GM18519 (cell line): ENCODE results near the gene FOXL3.

ENCODE experiments used
- ATAC-seq: cut with Tn5 transposase; IDR thresholded peaks from one replicate; pipeline ENCODE4 v1.9.1; 2021; ENCODE audit warnings: mild to moderate bottlenecking, moderate library complexity; ENCODE audit not compliant: unreplicated experiment, low FRiP score

FOXL3 gene

DNA sequence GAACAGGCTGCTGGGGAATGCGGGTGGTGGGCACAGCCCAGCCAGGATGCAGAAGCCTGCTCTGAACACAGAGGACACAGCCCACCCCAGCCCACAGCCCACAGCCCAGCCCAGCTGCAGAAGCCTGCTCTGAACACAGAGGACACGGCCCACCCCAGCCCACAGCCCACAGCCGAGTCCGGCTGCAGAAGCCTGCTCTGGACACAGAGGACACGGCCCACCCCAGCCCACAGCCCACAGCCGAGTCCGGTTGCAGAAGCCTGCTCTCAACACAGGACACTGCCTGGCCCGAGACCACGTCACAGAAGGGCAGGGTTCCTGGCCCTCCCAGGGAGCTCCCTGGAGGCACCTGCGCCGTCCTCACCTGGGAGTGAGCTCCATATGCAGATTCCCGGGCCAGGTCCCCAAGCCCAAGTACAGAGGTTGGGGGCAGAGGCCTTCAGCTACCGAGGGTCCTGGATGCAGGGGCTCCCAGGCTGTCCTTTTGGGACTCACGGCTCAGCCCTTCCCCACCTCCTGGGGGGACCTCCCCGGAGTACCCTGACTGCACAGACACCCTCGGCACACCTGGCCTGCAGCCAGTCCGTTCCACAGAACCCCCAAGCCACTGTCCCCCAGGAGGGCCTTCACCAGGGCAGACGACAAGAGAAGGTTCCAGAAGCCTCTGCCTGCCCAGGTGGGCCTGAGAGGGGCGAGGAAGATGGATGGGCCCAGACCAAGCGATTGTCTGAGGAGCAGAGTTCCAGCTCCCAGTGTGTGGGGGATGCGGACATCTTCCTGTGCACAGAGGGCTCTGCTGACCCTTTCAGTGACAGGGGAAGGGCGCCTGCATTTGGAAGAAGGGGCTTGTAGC is 23.7 kb upstream of the FOXL3 start:
- ATAC-seq = no peak

DNA sequence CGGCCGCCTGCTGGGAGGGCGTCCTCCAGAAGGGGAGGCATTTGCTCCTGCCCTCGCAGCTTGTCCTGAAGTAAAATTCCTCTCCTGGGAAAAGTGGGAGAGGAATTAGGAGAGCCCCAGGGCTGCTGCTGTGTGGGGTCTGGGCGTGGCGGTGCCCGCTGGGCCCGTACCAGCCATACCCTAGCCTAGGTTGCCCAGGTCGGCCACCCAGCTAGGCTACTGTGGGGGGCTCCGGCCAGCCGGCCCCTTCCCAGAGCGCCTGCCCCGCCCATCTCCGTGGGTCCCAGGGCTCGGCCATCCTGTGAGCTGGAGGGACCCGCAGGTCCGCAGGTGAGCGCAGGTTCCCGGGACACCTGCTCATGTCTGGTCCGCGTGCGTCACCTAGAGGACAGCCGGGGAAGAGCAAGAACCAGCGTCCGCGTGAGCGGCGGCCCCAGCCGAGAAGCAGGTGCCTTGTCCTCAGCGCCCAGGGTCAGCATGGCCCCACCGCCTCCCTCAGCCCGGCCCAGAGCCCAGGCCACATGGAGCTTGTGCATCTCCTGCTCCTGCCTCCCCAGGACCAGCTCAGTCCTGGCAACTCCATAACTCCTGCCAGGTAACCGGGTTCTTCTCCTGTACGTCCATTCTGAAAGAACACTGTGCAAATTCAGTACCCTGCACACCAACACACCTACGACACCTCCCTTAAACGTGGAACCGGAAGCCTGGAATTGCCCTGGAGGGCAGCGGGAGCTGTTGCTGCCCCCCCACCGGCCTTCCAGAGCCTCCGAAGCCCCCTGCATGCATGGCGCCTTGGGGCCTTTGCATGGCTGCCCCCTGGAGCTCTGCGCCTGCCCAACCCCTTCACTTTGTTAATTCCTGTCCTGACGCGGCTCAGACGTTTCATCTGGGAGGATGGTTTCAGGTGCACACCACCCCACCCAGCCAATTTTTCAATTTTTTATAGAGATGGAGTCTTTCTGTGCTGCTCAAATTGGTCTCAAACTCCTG is 22.8 kb upstream of the FOXL3 start:
- ATAC-seq = no peak

GRCh38 chr7:268991-269390 is 21.0 kb upstream of the FOXL3 start:
- no peak for ATAC-seq

DNA sequence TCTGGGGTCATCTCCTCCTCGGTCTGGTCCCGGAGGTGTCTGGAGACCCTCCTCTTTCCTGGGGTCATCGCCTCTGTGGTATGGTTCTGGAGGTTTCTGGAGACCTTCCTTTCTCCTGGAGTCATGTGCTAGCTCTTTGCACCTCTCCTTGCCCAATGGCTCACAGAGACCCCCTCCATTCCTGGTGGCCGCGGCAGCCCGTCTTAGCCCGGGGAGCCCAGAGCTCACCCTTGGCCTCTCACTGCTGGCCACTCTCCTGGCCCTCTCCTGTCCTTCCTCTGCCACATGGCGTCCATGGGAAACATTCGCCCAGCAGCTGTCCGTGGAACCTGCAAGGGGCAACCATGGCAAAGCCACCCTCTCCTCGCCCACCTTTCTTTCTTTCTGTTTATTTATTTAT is 20.2 kb upstream of the FOXL3 start:
- no peak for ATAC-seq

DNA sequence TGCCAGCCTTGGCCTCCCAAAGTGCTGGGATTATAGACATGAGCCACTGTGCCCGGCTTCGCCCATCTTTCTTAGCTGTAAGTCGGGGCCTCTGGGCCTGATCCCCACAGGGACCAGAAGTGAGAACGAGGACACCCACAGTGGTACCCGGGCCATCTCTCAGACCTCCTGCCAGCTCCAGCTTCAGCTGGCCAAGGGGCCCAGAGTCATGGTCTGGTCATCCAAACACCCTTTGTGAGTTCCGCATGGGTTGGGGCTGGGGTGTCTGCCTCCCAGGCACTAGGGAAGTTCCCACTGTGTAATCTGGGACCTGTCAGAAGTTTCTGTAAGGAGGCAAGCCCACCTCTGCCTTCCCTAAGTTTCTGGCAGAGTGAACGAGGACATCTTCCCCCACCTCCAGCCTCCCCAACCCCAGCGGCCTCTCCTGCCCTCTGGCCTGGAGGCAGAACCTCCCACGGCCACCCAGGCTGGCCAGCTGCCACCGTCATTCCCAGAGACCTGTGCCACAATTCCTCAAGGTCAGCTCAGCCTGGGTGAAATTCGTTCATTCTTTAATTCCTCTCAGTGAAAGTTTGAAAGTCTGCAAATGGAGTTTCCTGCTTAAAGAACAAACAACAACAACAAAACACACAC is 19.5 kb upstream of the FOXL3 start:
- ATAC-seq = no peak

DNA sequence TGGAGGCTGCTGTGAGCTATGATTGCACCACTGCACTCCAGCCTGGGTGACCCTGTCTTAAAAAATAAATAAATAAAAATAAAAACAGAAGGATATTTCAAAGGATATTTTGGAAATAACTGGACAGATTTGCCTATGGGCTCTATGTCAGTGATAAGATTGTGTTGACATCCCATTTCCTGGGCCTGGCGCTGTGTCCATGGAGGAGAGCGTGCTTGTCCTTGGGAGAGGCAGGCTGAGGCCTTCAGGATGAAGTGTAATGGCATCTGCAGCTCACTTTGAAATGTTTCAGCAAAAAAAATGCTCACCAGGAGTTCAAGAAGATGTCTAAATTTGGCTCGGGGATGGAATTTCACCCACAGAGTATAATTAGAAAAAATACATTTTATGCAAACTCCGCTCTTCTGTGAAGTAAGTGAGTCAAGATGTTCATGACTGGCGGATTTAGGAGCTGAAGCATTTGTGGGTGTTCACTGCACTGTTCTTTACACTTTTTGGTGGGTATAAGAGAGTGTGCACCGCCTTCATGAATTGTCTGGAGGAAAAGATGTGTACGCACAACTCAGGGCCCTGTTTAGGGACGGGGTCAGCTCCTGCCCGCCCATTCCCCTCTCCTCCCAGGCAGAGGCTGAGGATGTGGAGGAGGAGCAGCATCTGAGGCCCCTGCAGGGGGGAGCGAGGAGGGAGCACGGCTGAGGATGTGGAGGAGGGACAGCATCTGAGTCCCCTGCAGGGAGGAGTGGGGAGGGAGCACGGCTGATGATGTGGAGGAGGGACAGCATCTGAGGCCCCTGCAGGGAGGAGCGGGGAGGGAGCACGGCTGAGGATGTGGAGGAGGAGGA is 18.5 kb upstream of the FOXL3 start:
- ATAC-seq = no peak

DNA sequence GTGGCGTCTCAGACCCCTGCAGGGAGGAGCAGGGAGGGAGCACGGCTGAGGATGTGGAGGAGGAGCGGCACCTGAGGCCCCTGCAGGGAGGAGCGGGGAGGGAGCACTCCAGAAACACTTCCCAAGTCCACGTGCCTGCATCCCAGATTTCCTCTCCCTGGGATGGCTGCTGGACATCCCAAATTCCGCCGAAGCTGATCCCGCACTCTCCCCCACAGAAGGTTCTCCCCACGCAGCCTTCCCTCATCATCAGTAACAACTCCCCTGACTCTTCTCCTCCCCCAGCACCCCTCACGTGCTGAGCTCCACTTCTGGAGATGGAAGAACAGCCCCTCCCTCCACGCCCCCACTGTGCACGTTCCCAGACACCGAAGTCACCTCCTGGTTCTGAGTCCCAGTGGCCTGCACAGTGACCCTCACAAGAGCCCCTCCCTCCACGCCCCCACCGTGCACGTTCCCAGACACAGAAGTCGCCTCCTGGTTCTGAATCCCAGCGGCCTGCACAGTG is 17.8 kb upstream of the FOXL3 start:
- ATAC-seq = no peak

DNA sequence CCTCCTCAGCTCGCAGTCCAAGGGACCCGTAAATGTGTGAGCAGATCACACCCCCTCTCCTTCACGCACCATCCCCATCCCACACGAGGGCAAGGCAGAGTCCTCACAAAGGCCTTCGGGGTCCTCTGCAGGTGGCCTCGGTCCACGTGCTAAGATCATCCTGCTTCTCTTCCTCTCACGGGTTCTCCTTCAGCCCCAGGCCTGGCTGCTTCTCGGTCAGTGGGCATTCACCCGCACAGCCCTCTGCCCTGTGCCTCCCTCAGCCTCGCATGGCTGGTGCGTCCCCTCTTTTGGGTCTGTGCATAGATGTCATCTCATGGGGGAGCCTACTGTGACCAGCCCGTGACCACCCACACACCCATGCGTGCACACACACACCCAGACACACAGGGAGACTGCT is 17.3 kb upstream of the FOXL3 start:
- no peak for ATAC-seq

DNA sequence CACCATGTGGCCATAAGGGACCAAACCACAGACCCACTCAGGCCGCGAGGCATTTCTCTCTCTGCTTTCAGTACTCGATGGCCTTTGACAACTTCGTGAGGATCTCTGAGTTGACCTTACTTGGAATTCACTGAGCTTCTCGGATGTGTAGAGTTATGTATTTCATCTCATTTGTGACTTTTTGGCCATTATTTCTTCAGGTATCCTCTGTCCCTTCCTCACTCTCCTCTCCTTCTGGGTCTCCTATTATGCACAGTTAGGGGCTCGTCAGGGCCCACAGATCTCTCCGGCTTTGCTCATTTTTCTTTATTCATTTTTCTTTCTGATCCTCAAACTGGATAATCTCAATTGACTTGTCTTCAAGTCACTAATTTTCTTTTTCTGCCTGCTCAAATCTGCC is 16.6 kb upstream of the FOXL3 start:
- ATAC-seq = no peak

- no peak for ATAC-seq
These were observed 15.7 kb upstream of the FOXL3 start for GRCh38 chr7:274266-274665.

- no peak for ATAC-seq
These were observed 13.6 kb upstream of the FOXL3 start for GRCh38 chr7:276230-276835.

DNA sequence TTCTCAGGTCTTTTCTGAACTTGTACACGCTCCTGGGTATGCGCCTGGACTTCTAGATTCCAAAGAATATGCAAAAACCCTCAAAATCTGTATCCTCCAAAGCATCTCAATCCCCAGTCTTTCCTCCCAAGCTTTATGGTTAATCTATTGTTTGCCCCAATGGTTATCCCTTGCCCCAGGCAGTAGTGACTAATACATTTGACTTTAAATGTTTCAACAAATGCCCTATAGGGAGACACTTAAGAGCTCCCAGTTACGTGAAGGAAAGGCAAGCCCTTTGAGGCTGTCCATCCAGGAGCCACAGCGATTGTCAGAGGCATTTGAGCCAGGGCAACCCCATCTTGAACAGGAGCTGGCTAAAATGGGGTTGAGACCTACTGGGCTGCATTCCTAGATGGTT is 12.7 kb upstream of the FOXL3 start:
- ATAC-seq = no peak

DNA sequence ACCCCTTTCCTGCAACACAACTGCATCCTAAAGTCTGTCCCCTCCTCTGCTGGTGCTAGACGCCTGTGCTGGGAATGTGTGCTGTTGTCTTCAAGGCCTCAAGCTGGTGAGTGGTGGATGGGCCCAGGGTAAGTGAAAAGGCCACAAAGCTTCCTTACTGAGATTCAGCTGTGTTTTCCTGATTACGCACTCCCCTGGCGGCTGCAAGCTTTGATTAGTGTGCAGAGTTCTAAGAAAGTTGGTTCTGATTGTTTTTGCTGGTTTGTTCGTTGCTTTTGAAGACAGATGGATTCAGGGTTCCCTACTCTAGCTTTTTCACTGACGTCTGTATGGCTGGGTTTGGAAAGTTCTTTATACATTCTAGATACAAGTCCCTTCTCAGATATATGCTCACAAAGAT is 11.9 kb upstream of the FOXL3 start:
- ATAC-seq = no peak

GRCh38 chr7:279821-280220 is 10.1 kb upstream of the FOXL3 start:
- ATAC-seq = no peak

DNA sequence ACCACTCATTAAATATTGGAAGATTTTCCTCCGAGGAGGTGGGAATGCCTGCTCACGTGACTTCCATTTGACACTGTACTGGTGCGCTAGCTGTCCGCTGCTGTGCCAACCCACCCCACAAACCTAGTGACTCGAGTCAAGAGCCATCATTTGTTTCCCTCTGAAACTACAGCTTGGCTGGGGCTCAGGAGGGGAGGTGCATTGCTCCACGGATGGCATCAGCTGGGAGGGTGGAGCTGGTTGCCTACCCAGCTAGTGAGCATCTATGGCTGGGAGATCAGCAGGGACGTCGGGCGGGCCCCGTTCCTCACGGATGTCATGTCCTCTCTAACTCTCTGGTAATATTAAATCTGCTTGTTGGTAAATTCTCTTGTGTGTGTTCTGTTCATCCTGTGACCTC is 9.5 kb upstream of the FOXL3 start:
- no peak for ATAC-seq

GRCh38 chr7:281637-282036 is 8.3 kb upstream of the FOXL3 start:
- ATAC-seq = no peak

DNA sequence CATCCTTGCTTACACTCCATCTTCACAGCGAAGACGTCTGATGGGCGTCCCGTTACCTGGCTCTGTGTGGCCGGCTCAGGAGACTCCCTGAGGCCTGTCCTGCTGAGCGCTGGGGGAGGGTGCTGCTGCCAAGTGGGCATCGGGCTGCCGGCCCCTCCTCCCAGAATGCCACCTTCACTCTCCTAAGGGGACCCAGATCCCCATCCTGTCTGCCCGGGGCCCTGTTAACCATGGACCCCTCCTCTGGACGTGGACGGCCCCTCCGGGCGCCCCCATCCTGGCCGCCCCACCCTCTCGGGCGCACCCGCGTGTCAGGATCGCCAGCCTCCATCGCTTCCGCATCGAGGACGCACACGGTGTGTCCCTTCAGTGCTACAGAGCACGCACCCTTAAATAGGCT is 7.3 kb upstream of the FOXL3 start:
- no peak for ATAC-seq

DNA sequence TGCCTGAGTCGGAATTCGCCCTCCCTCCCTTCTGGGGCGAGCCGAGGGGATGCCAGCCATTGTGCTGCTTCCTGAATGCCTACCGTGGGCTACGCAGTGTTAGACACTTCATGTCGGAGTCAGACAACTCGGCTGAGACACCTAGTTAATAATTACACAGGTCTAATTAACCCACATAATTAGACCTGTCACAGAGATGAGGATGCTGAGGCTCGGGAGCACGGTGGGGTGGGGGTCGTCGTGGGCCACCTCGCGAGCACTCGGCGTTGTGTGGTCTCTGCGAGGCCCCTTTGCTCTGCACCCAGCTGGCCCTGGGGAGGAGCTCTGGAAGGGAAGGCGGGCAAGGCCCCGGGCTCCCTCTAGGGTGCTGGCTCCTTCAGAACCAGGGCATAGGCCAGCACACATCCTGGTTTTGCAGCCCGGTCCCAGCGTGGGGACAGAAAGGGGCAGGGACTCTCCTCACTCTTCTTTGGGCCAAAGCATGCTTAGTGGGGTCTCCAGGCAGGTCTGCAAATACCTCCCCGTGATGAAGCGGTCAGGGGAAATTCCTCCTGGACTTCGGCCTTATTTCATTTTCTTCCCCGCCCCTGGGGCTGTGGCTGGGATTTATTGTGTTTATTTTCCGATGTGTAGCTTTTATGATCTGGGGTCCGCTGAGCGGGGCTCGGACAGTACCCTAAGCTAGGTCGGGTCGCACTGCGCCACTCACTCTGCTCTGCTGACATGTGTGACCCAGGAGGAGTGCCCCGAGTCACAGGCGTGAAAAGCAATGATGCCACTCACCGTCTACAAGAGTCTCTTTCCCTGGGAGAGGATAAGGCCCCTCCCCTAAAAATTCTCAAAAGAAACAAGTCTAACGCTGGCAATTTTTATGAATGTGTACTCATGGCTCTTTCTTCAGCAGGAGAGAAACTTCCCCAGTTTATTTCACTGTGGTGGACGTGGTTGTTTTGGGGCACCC is 4.9 kb upstream of the FOXL3 start:
- no peak for ATAC-seq
